Measurements from ENCODE around the gene PEX16. TPM values are rescaled to one million over a fixed set of nuclear protein-coding genes. Genes with fewer than 3 reads are reported as not detected.

PEX16 gene
- total RNA-seq, 4 donors from 2014 or later, result 26.8 to 40.6 (median 35.3) TPM

- TF ChIP-seq, protein P1, sequence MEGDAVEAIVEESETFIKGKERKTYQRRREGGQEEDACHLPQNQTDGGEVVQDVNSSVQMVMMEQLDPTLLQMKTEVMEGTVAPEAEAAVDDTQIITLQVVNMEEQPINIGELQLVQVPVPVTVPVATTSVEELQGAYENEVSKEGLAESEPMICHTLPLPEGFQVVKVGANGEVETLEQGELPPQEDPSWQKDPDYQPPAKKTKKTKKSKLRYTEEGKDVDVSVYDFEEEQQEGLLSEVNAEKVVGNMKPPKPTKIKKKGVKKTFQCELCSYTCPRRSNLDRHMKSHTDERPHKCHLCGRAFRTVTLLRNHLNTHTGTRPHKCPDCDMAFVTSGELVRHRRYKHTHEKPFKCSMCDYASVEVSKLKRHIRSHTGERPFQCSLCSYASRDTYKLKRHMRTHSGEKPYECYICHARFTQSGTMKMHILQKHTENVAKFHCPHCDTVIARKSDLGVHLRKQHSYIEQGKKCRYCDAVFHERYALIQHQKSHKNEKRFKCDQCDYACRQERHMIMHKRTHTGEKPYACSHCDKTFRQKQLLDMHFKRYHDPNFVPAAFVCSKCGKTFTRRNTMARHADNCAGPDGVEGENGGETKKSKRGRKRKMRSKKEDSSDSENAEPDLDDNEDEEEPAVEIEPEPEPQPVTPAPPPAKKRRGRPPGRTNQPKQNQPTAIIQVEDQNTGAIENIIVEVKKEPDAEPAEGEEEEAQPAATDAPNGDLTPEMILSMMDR (IDR thresholded peaks at IDR 0.05), result no peak
- Histone ChIP-seq H3K27ac (no peak overlapping the region), H3K27me3 (peaks cover 3% of the 10 kb centered on the region), H3K36me3 (peaks cover 8% of the 10 kb centered on the region), H3K4me3 (peak overlapping the region; percentile 56), H3K9me3 (no peaks in the 10 kb centered on the region), H3K4me1 (peaks cover 20% of the 10 kb centered on the region)
- no peak for DNase-seq (ENCODE audit: low spot score in 2 of 2)
- 13% methylated on average over 3 of the region's 3 CpGs for WGBS
These were observed 18.6 kb downstream of the PEX16 start for GRCh38 chr11:45899086-45899447.

- no peaks in the 10 kb centered on the region for H3K36me3 ChIP-seq
- peaks cover 20% of the 10 kb centered on the region for H3K4me1 ChIP-seq
- no peak for TF ChIP-seq POLR2A (IDR thresholded peaks at IDR 0.05)
- no peaks in the 10 kb centered on the region for H3K9me3 ChIP-seq
- H3K27me3 ChIP-seq, result peaks cover 3% of the 10 kb centered on the region
- no peak overlapping the region for H3K27ac ChIP-seq
- no peak for DNase-seq (ENCODE audit: low spot score in 2 of 2)
- no peak overlapping the region for H3K4me3 ChIP-seq
- WGBS, result 89% methylated on average over 2 of the region's 6 CpGs
These were observed 20.1 kb downstream of the PEX16 start for GRCh38 chr11:45897556-45897955.

DNA sequence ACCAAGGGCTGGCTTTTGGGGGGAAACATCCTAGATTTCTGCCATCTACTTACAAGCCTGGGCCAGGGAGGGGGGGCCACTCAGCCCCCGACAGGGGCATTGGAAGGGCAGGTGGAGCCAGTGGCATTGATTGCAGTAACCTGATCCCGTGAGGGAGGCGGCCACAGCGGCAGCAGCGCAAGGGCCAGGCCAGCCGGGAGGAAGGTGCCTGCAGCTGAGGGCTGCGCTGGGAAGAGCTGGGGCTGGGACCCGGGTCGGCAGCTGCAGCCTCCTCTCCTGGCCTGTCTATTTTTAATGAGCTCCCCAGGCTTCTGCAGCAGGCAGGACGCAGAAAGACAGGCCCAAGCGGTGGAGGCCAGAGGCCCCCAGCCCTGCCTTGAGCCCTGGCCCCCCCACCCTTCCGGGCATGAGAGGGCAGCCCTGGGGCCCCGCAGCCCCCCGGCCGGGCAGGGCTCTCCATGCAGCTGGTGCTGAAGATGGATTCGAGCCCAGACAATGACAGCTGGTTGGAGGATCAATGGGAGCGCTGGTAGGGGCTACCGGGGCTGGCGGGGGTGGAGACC lies 21.2 kb downstream of the PEX16 start:
- TF ChIP-seq POLR2A (IDR thresholded peaks at IDR 0.05) (no peak), POLR2AphosphoS5 (IDR thresholded peaks at IDR 0.05) (no peak), EP300 (IDR thresholded peaks at IDR 0.05) (no peak)
- TF ChIP-seq, protein P1 (IDR thresholded peaks at IDR 0.05), result no peak
- H3K9me3 ChIP-seq, result no peaks in the 10 kb centered on the region
- DNase-seq (ENCODE audit: low spot score in 2 of 2), result no peak

GRCh38 chr11:45895553-45896259 lies 22.0 kb downstream of the PEX16 start:
- Histone ChIP-seq H3K27ac (no peak overlapping the region), H3K27me3 (peaks cover 3% of the 10 kb centered on the region), H3K36me3 (no peaks in the 10 kb centered on the region), H3K9me3 (no peaks in the 10 kb centered on the region), H3K4me1 (peaks cover 15% of the 10 kb centered on the region), H3K4me3 (no peak overlapping the region)
- 91% methylated on average over 8 of the region's 8 CpGs for WGBS
- no peak for TF ChIP-seq POLR2A (IDR thresholded peaks at IDR 0.05)
- TF ChIP-seq, protein P1 (IDR thresholded peaks at IDR 0.05), result no peak
- no peak for DNase-seq (ENCODE audit: low spot score in 2 of 2)

More for the DNA sequence above, 21.2 kb downstream of the PEX16 start:
- H3K4me3 ChIP-seq, result no peak overlapping the region
- no peak overlapping the region for H3K27ac ChIP-seq
- 24% methylated on average over 12 of the region's 19 CpGs for WGBS
- peaks cover 3% of the 10 kb centered on the region for H3K27me3 ChIP-seq
- peaks cover 20% of the 10 kb centered on the region for H3K4me1 ChIP-seq
- H3K36me3 ChIP-seq, result no peaks in the 10 kb centered on the region

DNA sequence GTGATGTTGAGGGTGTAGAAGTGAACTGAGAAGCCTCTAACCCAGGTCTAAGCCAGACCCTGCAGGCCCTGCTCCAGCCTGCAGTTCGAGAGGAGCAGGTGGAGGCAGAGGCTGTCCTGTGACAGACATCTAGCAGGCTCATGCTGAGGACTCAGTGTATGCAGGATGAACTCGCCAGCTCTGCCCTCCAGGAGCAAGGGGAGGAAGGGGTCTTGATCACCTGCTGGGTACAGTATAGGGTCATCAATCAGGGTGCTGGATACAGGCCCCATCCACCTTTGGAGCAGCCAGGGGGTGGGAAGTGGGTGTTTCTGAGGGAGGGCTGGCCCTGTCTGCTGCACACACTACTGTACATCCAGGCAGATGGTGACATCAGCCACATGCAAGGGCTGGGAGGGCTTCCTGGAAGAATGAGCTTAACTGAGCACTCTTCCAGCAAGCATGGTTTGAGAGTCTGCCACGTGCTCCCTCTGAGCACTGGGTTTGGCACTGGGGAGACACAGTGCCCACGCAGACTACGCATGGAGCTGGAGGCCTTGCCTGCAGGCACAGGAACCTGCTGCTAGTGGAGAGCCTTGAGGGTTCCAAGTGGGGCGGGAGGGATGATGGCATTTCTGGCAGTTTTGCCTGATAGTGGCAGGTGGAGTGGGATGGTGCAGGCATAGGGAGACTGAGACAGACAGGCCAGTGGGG lies 23.0 kb downstream of the PEX16 start:
- whole genome bisulfite sequencing, result 82% methylated on average over 6 of the region's 6 CpGs
- no peak overlapping the region for H3K4me3 ChIP-seq
- H3K9me3 ChIP-seq, result no peaks in the 10 kb centered on the region
- peaks cover 8% of the 10 kb centered on the region for H3K4me1 ChIP-seq
- no peaks in the 10 kb centered on the region for H3K36me3 ChIP-seq
- no peak overlapping the region for H3K27ac ChIP-seq
- peaks cover 3% of the 10 kb centered on the region for H3K27me3 ChIP-seq
- DNase-seq (ENCODE audit: low spot score in 2 of 2), result no peak
- TF ChIP-seq, protein P1 (IDR thresholded peaks at IDR 0.05), result no peak
- TF ChIP-seq POLR2AphosphoS5 (IDR thresholded peaks at IDR 0.05), result no peak
- TF ChIP-seq EP300 (IDR thresholded peaks at IDR 0.05), result no peak
- no peak for TF ChIP-seq POLR2A (IDR thresholded peaks at IDR 0.05)
